ENCODE data around the gene DENND5B. TPM values are rescaled to one million over a fixed set of nuclear protein-coding genes. Genes with fewer than 3 reads are reported as not detected.

DENND5B gene
- total and polyA plus RNA-seq, 10 of the 15 experiments (the other 5 are each of a cell fraction or from before 2014, with no cell fraction given), result 0.39 to 32.5 (median 20.6) TPM

DNA sequence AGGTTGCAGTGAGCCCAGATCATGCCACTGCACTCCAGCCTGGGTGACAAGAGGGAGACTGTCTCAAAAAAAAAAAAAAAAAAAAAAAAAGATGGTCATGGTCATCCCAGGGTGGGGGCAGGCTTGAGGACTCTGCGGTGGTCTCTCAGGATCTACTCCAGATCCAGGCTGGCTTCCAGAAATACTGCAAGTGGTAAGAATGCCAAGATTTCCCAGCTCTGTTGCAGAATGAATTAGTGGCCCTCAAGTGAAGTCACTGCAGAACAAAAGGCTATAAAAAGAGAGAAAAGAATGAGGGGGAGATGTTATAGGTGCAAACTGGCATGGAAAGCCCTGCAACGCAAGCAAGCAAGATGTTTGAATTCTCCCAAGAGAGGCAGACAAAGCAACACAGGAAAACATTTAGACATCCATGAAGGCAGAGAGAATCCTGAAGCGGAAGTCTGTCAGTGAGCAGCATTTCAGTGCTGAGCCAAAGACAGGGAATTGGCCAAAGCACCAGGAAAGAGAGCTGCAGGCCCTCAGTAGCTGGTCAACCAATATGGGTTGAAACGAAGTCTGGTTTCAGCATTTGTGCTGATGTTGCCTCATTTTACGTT lies 36.6 kb upstream of the DENND5B start:
- in situ Hi-C loops (cut with MboI), result no loop called here
- 68% methylated on average over 5 of the region's 5 CpGs for WGBS (ENCODE audit: insufficient coverage, insufficient replicate concordance, low lambda C conversion rate, missing lambda C conversion rate)
- DNase-seq (ENCODE audit: low read depth, low spot score) (no peak), FAIRE-seq (no peak), ATAC-seq (no peak)
- TF ChIP-seq RB1 (IDR thresholded peaks at IDR 0.05; ENCODE audit: borderline replicate concordance) (no peak), NFIC (IDR thresholded peaks at IDR 0.05; ENCODE audit: low read depth, low read length) (no peak), RAD51 (IDR thresholded peaks at IDR 0.05) (no peak), HDAC6 (IDR thresholded peaks at IDR 0.05; ENCODE audit: unreplicated experiment) (no peak), ZNF24 (IDR thresholded peaks at IDR 0.05) (no peak), SIN3A (IDR thresholded peaks at IDR 0.05; ENCODE audit: low read depth, low read length) (no peak), CBX5 (IDR thresholded peaks at IDR 0.05; ENCODE audit: low read depth) (no peak), SMARCA5 (IDR thresholded peaks at IDR 0.05) (no peak), IRF4 (IDR thresholded peaks at IDR 0.05; ENCODE audit: low read depth, low read length) (no peak), HCFC1 (IDR thresholded peaks at IDR 0.05; ENCODE audit: low read length) (no peak), ZNF217 (IDR thresholded peaks at IDR 0.05) (no peak)
- TF ChIP-seq, protein P1, sequence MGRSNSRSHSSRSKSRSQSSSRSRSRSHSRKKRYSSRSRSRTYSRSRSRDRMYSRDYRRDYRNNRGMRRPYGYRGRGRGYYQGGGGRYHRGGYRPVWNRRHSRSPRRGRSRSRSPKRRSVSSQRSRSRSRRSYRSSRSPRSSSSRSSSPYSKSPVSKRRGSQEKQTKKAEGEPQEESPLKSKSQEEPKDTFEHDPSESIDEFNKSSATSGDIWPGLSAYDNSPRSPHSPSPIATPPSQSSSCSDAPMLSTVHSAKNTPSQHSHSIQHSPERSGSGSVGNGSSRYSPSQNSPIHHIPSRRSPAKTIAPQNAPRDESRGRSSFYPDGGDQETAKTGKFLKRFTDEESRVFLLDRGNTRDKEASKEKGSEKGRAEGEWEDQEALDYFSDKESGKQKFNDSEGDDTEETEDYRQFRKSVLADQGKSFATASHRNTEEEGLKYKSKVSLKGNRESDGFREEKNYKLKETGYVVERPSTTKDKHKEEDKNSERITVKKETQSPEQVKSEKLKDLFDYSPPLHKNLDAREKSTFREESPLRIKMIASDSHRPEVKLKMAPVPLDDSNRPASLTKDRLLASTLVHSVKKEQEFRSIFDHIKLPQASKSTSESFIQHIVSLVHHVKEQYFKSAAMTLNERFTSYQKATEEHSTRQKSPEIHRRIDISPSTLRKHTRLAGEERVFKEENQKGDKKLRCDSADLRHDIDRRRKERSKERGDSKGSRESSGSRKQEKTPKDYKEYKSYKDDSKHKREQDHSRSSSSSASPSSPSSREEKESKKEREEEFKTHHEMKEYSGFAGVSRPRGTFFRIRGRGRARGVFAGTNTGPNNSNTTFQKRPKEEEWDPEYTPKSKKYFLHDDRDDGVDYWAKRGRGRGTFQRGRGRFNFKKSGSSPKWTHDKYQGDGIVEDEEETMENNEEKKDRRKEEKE (IDR thresholded peaks at IDR 0.05), result no peak
- TF ChIP-seq, protein P2, sequence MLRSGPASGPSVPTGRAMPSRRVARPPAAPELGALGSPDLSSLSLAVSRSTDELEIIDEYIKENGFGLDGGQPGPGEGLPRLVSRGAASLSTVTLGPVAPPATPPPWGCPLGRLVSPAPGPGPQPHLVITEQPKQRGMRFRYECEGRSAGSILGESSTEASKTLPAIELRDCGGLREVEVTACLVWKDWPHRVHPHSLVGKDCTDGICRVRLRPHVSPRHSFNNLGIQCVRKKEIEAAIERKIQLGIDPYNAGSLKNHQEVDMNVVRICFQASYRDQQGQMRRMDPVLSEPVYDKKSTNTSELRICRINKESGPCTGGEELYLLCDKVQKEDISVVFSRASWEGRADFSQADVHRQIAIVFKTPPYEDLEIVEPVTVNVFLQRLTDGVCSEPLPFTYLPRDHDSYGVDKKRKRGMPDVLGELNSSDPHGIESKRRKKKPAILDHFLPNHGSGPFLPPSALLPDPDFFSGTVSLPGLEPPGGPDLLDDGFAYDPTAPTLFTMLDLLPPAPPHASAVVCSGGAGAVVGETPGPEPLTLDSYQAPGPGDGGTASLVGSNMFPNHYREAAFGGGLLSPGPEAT (IDR thresholded peaks at IDR 0.05; ENCODE audit: low read depth), result no peak
- H3K4me3 ChIP-seq, result no peak overlapping the region
- no peak overlapping the region for H3K4me2 ChIP-seq (ENCODE audit: control insufficient read depth, insufficient read depth)
- intact Hi-C loops (cut with micrococcal nuclease; ENCODE audit: unreplicated experiment), result no loop called here
- H3K36me3 ChIP-seq (ENCODE audit: control insufficient read depth in 2 of 2, insufficient read depth in 2 of 2, low read length in 1 of 2), result no peaks in the 10 kb centered on the region
- H3K9ac ChIP-seq (ENCODE audit: control insufficient read depth, insufficient read depth, low read length), result no peak overlapping the region
- ChIA-PET POLR2A (no interaction called here), CTCF (no interaction called here), SMC1A (ENCODE audit: uncharacterized antibody, unreplicated experiment) (no interaction called here), RAD21 (ENCODE audit: unreplicated experiment) (no interaction called here)
- no TSS peak for BruUV-seq (replicated peaks)
- no peak overlapping the region for H2AFZ ChIP-seq (ENCODE audit: control insufficient read depth, low read depth, low read length)
- H3K27me3 ChIP-seq (replicated peaks in 1 of 2; ENCODE audit: control insufficient read depth in 2 of 2, insufficient read depth in 2 of 2, low read length in 1 of 2), result no peaks in the 10 kb centered on the region
- peaks cover 8% of the 10 kb centered on the region; the same call in 1 of the 2 replicates for H3K4me1 ChIP-seq (ENCODE audit: control insufficient read depth, insufficient read depth, low read length)
- H3K79me2 ChIP-seq (ENCODE audit: control insufficient read depth, insufficient read depth, low read length), result no peaks in the 10 kb centered on the region
- H3K9me3 ChIP-seq (replicated peaks; ENCODE audit: control insufficient read depth, insufficient read depth, low read length), result peaks cover 6% of the 10 kb centered on the region; the same call in 2 of the 3 replicates
- H3K27ac ChIP-seq (ENCODE audit: control insufficient read depth, insufficient read depth), result no peak overlapping the region
- H4K20me1 ChIP-seq (ENCODE audit: control insufficient read depth, insufficient read depth), result no peaks in the 10 kb centered on the region

Data from GM12878 (cell line).